Liver (tissue), 3 donors: ENCODE results near the gene TSKS.

Experiments
- CTCF ChIP-seq: fragments of 150-350 bp; IDR thresholded peaks from 2 replicates; pipeline ENCODE4 v1.5.1; 2017; ENCODE audit warnings: improper control_type of control experiment, low read depth, low read length; ENCODE audit not compliant: missing input control
- EGR1 ChIP-seq, 2 donors: IDR thresholded peaks; 2 replicates each; pipeline ENCODE4 v1.6.1; 2016 to 2018; ENCODE audit warnings: antibody characterized with exemption in 2 of 2, low read depth in 2 of 2
- FOXA1 ChIP-seq: IDR thresholded peaks from 2 replicates; pipeline ENCODE4 v1.6.1; 2016; ENCODE audit warnings: antibody characterized with exemption
- FOXA2 ChIP-seq: IDR thresholded peaks from 2 replicates; pipeline ENCODE4 v1.6.1; 2016; ENCODE audit warnings: antibody characterized with exemption
- HNF4A ChIP-seq, 2 donors: conservative IDR thresholded peaks; 2 replicates each; pipeline ENCODE4 v1.6.1; 2016; ENCODE audit warnings: antibody characterized with exemption in 2 of 2, mild to moderate bottlenecking in 2 of 2
- JUND ChIP-seq, 2 donors: IDR thresholded peaks; 2 replicates each; pipeline ENCODE4 v1.6.1; 2016; ENCODE audit warnings: antibody characterized with exemption in 2 of 2
- MAX ChIP-seq: IDR thresholded peaks from 2 replicates; pipeline ENCODE4 v1.6.1; 2016; ENCODE audit warnings: antibody characterized with exemption
- RAD21 ChIP-seq, 2 donors: IDR thresholded peaks; 2 replicates each; pipeline ENCODE4 v1.6.1; 2016; ENCODE audit warnings: antibody characterized with exemption in 2 of 2, mild to moderate bottlenecking in 2 of 2
- REST ChIP-seq: IDR thresholded peaks from 2 replicates; pipeline ENCODE4 v1.6.1; 2016; ENCODE audit warnings: antibody characterized with exemption, mild to moderate bottlenecking
- SP1 ChIP-seq: IDR thresholded peaks from 2 replicates; pipeline ENCODE4 v1.6.1; 2018; ENCODE audit warnings: antibody characterized with exemption, mild to moderate bottlenecking
- TAF1 ChIP-seq: conservative IDR thresholded peaks from 2 replicates; pipeline ENCODE4 v1.6.1; 2016; ENCODE audit warnings: antibody characterized with exemption, mild to moderate bottlenecking
- YY1 ChIP-seq: IDR thresholded peaks from 2 replicates; pipeline ENCODE4 v1.6.1; 2016; ENCODE audit warnings: antibody characterized with exemption, mild to moderate bottlenecking
- TF ChIP-seq, protein P1 (sequence below): IDR thresholded peaks from 2 replicates; pipeline ENCODE4 v1.6.1; 2016; ENCODE audit warnings: antibody characterized with exemption
- donor health status: healthy.
- donor health status: healthy.

GRCh38 chr19:49776371-49776764 lies 13.3 kb upstream of the TSKS start:
- TF ChIP-seq CTCF (no peak), JUND (IDR thresholded peaks at IDR 0.05) (no peak), SP1 (no peak), EGR1 (IDR thresholded peaks at IDR 0.05; ENCODE audit: low read depth in 2 of 2) (no peak), REST (no peak), RAD21 (IDR thresholded peaks at IDR 0.05) (no peak), FOXA2 (no peak), TAF1 (no peak), HNF4A (conservative IDR thresholded peaks at IDR 0.05) (no peak), MAX (no peak), FOXA1 (no peak), YY1 (no peak)
- TF ChIP-seq, protein P1, sequence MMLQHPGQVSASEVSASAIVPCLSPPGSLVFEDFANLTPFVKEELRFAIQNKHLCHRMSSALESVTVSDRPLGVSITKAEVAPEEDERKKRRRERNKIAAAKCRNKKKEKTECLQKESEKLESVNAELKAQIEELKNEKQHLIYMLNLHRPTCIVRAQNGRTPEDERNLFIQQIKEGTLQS, result no peak
